Cardiac septum (tissue), 1 donor: Measurements from ENCODE around the gene IL5. TPM values are rescaled to one million over a fixed set of nuclear protein-coding genes. Genes with fewer than 3 reads are reported as not detected.
A peak's percentile ranks its signal among the peaks of the same experiment; 100 is the strongest.
"Not testable (repeated sequence)": the region's sequence is repeated elsewhere in the genome, so short reads cannot be mapped to it uniquely, and the experiment has no call there.

Experiments
- DNase-seq: peaks from one replicate; pipeline ENCODE4 v3.0.0-alpha.2; 2020; ENCODE audit warnings: low spot score
- intact Hi-C: fragments of 100-400 bp; cut with DNase I; formaldehyde crosslinking; loops from one replicate; pipeline ENCODE4 v1.14.0; 2022
- long read RNA-seq: library from polyadenylated mRNA; unstranded; transcript quantifications from one replicate; pipeline ENCODE4 v2.0.0, GENCODE V29; 2021
- total RNA-seq: library from RNA; stranded (reverse); fragmentation: NEBNext Ultra II Directional; extraction: Animal tissue kit (Norgen Biotek cat#: 25700); gene quantifications from one replicate; pipeline ENCODE4 v1.2.1, GENCODE V29; 2021
- donor health status: DM: no; HTN: no; CAD: no.

Gene IL5
- not detected for total RNA-seq
- long read RNA-seq, partial matches to known transcripts = 0 of 1 reads
- long read RNA-seq, other reads (novel, unspliced or antisense) = 1 of 1 reads

- intact Hi-C loops = no loop called here
- no peak for DNase-seq
Observed at GRCh38 chr5:132543472-132544201, at the start of gene IL5. TSS of gene IL5 (minus strand) at chr5:132543522. CDS start at chr5:132543478, 44 bp downstream.

GRCh38 chr5:132592521-132592920 lies 49.2 kb upstream of the IL5 start:
- intact Hi-C loops = no loop called here
- no peak for DNase-seq

GRCh38 chr5:132591145-132591544 lies 47.8 kb upstream of the IL5 start:
- DNase-seq = no peak
- intact Hi-C loops = no loop called here

GRCh38 chr5:132589467-132589866 lies 46.1 kb upstream of the IL5 start:
- intact Hi-C loops = no loop called here
- DNase-seq = no peak

- intact Hi-C loops = no loop called here
- DNase-seq = no peak
Observed at GRCh38 chr5:132586063-132586462, 42.7 kb upstream of the IL5 start.

- DNase-seq, intact Hi-C loops: not testable (repeated sequence)
Observed at GRCh38 chr5:132584560-132584959, 41.2 kb upstream of the IL5 start.

GRCh38 chr5:132576123-132576522 lies 32.8 kb upstream of the IL5 start:
- intact Hi-C loops = no loop called here
- no peak for DNase-seq

- DNase-seq = no peak
- intact Hi-C loops = no loop called here
Observed at GRCh38 chr5:132566657-132567056, 23.3 kb upstream of the IL5 start.

- DNase-seq, intact Hi-C loops: not testable (repeated sequence)
Observed at GRCh38 chr5:132564555-132564954, 21.2 kb upstream of the IL5 start.

GRCh38 chr5:132561601-132562000 lies 18.3 kb upstream of the IL5 start:
- DNase-seq = no peak
- intact Hi-C loops = no loop called here

GRCh38 chr5:132559383-132560060 lies 16.2 kb upstream of the IL5 start:
- DNase-seq = no peak
- intact Hi-C loops = no loop called here

- intact Hi-C loops = loop anchor here (2.0 kb wide), 1 partner anchor 57 kb away; no protein-coding TSS in a partner anchor
- no peak for DNase-seq
Observed at GRCh38 chr5:132557478-132558172, 14.3 kb upstream of the IL5 start.

GRCh38 chr5:132556763-132557477 lies 13.6 kb upstream of the IL5 start, which contains the start of gene RAD50:
TSS of gene RAD50 (plus strand) at chr5:132556977. CDS start at chr5:132557325, 348 bp downstream.
- peak; percentile 93 for DNase-seq
- intact Hi-C loops = loop anchor here (2.0 kb wide), 1 partner anchor 56 kb away; no protein-coding TSS in a partner anchor

GRCh38 chr5:132556153-132556762 lies 12.9 kb upstream of the IL5 start:
- intact Hi-C loops = loop anchor here (2.0 kb wide), 1 partner anchor 55 kb away; no protein-coding TSS in a partner anchor
- DNase-seq = no peak

GRCh38 chr5:132549576-132549975 lies 6.3 kb upstream of the IL5 start:
- no peak for DNase-seq
- intact Hi-C loops = no loop called here

- intact Hi-C loops = not testable (repeated sequence)
Observed at GRCh38 chr5:132548834-132549233, 5.5 kb upstream of the IL5 start.

GRCh38 chr5:132547269-132547668 lies 3.9 kb upstream of the IL5 start:
- intact Hi-C loops = no loop called here
- no peak for DNase-seq

More at GRCh38 chr5:132548834-132549233, 5.5 kb upstream of the IL5 start:
- DNase-seq = not testable (repeated sequence)

GRCh38 chr5:132546108-132546507 lies 2.8 kb upstream of the IL5 start:
- intact Hi-C loops = no loop called here
- DNase-seq = no peak

- no peak for DNase-seq
- intact Hi-C loops = no loop called here
Observed at GRCh38 chr5:132540764-132541163, 2.6 kb downstream of the IL5 start.
